Peyer's patch (tissue), 4 donors: ENCODE data around the gene TOMM22. TPM values are rescaled to one million over a fixed set of nuclear protein-coding genes. Genes with fewer than 3 reads are reported as not detected.

Experiments used
- DNase-seq, 3 donors: peaks; one replicate each; pipeline ENCODE4 v3.0.0-alpha.2; 2017 to 2019
- H3K27ac ChIP-seq, 4 donors: fragments of 200-600 bp; sonication (generic); one replicate each; pipeline ENCODE4 v1.5.1; 2016 to 2019
- H3K27me3 ChIP-seq, 2 donors: fragments of 200-600 bp; sonication (generic); one replicate each; pipeline ENCODE4 v1.5.1; 2019
- H3K36me3 ChIP-seq, 3 donors: fragments of 200-600 bp; sonication (generic); one replicate each; pipeline ENCODE4 v1.5.1; 2016 to 2019
- H3K4me1 ChIP-seq, 4 donors: fragments of 200-600 bp; sonication (generic); one replicate each; pipeline ENCODE4 v1.5.1; 2016 to 2019
- H3K4me3 ChIP-seq, 4 donors: fragments of 200-600 bp; sonication (generic); 1 replicate in 3 of 4; 2 replicates in 1 of 4; pipeline ENCODE4 v1.5.1; 2016 to 2019; ENCODE audit warnings: mild to moderate bottlenecking in 1 of 4
- H3K9me3 ChIP-seq, 4 donors: fragments of 200-600 bp; sonication (generic); one replicate each; pipeline ENCODE4 v1.5.1; 2016 to 2019; ENCODE audit warnings: mild to moderate bottlenecking in 1 of 4
- POLR2A ChIP-seq, 2 donors: fragments of 450-650 bp; IDR thresholded peaks; one replicate each; pipeline ENCODE4 v1.5.1; 2017; ENCODE audit warnings: antibody characterized with exemption in 2 of 2, mild to moderate bottlenecking in 2 of 2, moderate library complexity in 2 of 2
- total RNA-seq, 4 donors: library from RNA; depleted of rRNA; stranded (reverse); fragments of >200 nt; gene quantifications; one replicate each; pipeline ENCODE4 v1.1.0, GENCODE V29; 2016
- TF ChIP-seq, protein P1 (sequence below), 6 experiments: fragments of 450-650 bp in 4 of 6; fragments of 200-600 bp in 2 of 6; sonication (generic) in 1 of 6; IDR thresholded peaks; one replicate each; pipeline ENCODE4 v1.5.1; 2017 to 2019; ENCODE audit warnings: antibody characterized with exemption in 6 of 6, mild to moderate bottlenecking in 3 of 6, moderate library complexity in 1 of 6

TOMM22 gene
- total RNA-seq, 4 donors from 2014 or later, result 19.6 to 35.5 (median 28.9) TPM

DNA sequence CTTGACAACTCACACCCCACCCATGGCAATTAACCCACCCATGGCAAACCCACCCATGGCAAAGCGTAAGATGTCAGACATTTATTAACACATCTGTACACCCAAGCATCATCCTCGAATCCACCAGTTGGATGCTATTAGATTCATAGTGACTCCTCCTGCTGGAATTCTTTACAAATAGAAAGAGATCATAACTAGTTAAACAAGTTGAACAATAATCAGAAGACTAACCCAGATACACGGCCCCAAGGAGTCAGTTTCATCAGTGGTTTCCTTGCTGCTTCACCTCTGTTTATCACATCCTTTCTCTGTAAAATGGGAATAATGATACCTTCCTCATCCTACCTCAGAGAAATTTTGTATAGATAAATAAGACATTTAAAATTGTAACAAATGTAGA, 29.1 kb downstream of the TOMM22 start:
- no peak for DNase-seq
- no peaks in the 10 kb centered on the region for H3K9me3 ChIP-seq
- no peak overlapping the region for H3K27ac ChIP-seq
- no peak overlapping the region for H3K4me3 ChIP-seq
- no peaks in the 10 kb centered on the region for H3K27me3 ChIP-seq
- TF ChIP-seq, protein P1, sequence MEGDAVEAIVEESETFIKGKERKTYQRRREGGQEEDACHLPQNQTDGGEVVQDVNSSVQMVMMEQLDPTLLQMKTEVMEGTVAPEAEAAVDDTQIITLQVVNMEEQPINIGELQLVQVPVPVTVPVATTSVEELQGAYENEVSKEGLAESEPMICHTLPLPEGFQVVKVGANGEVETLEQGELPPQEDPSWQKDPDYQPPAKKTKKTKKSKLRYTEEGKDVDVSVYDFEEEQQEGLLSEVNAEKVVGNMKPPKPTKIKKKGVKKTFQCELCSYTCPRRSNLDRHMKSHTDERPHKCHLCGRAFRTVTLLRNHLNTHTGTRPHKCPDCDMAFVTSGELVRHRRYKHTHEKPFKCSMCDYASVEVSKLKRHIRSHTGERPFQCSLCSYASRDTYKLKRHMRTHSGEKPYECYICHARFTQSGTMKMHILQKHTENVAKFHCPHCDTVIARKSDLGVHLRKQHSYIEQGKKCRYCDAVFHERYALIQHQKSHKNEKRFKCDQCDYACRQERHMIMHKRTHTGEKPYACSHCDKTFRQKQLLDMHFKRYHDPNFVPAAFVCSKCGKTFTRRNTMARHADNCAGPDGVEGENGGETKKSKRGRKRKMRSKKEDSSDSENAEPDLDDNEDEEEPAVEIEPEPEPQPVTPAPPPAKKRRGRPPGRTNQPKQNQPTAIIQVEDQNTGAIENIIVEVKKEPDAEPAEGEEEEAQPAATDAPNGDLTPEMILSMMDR (IDR thresholded peaks at IDR 0.05), result no peak
- no peak for TF ChIP-seq POLR2A (IDR thresholded peaks at IDR 0.05)
- H3K4me1 ChIP-seq, result peaks cover 0 to 36% (median 10%) of the 10 kb centered on the region in 4 donors
- peaks cover 0 to 14% (median 0%) of the 10 kb centered on the region in 3 donors for H3K36me3 ChIP-seq

DNA sequence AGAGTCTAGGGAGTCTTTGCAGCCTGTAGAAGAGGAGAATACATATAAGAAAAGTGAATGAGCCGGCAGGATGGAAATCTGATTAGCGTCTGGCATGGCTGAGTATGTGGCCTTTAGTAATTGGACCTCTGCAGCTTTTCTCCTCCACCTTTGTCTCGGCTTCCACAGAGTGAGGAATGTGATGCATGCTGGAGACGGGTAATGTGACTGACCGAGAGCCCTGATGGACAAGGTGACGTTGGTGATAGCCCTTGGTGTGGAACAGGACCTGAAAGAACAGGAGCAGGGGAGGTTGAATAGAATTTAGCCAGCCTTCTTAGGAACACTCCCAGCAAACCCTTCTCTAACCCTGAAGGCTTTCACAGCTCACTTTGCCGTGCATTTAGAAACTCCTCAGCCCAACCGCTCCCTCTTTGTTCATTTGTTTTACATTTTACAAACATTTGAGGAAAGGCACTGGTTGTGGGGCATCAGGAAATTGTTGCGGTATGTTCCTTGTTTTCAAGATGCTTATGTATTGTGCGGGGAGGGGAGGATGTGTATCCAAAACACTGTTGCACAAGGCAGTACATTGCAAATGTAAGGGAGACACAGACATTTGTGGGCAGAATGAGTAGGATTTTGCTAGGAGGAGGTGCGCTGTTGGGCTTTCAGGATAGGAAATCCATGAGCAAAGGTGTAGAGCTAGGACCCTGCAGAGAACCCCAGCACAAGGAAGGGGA, 30.9 kb downstream of the TOMM22 start:
- H3K27me3 ChIP-seq, result no peaks in the 10 kb centered on the region
- DNase-seq, result no peak
- H3K4me3 ChIP-seq, result no peak overlapping the region
- H3K9me3 ChIP-seq, result no peaks in the 10 kb centered on the region
- TF ChIP-seq, protein P1 (IDR thresholded peaks at IDR 0.05), result no peak
- TF ChIP-seq POLR2A (IDR thresholded peaks at IDR 0.05), result no peak
- H3K27ac ChIP-seq, result no peak overlapping the region
- peaks cover 0 to 32% (median 0%) of the 10 kb centered on the region in 3 donors for H3K36me3 ChIP-seq
- peaks cover 0 to 26% (median 9%) of the 10 kb centered on the region in 4 donors for H3K4me1 ChIP-seq

DNA sequence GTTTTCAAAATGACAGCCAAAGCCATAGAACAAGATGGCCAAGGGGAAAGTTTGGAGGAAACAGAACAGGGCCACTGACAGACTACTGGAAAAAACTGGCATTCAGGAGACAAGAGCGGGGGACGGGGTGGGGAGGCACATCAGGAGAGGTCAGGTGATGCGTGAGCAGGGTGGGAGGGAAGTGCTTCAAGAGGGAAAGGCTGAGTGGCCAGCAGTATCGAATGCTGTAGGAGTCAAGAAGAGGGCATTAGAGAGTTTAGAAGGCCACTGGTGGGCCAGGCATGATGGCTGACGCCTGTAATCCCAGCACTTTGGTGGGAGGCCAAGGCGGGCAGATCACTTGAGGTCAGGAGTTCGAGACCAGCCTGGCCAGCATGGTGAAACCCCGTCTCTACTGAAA, 32.2 kb downstream of the TOMM22 start:
- H3K4me1 ChIP-seq, result peaks cover 0 to 13% (median 3%) of the 10 kb centered on the region in 4 donors

DNA sequence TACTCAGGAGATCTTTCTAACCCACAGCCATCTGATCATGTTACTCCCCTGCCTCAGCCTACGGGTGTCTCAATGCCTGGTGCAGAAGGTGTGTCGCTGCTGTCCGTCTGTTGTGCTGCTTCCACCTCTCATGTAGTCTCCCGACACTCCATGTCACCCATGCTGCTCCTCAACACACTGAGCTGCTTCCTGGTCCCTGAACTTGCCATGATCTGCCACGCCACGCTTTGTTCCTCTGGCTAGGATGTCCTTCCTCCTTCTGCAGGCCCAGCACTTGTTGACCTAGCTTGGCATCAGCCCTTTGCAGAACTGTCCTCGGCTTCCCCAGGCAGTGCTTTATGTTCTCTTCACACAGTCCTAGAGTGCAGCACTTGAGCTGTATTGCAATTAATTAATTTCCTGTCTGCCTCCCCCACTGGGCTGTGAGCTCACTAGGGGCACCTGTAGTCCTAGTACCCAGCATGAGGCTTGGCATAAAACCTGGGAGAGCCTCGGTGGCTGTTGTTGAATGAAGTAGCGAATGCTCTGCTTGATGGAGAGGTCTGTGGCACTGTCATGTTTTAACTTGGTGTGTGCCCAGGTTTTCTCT, 33.5 kb downstream of the TOMM22 start:
- Histone ChIP-seq H3K9me3 (no peaks in the 10 kb centered on the region), H3K4me1 (peaks cover 0 to 8% (median 0%) of the 10 kb centered on the region in 4 donors), H3K27ac (no peak overlapping the region), H3K36me3 (peaks cover 0 to 29% (median 0%) of the 10 kb centered on the region in 3 donors), H3K4me3 (no peak overlapping the region), H3K27me3 (no peaks in the 10 kb centered on the region)
- DNase-seq, result no peak
- no peak for TF ChIP-seq POLR2A (IDR thresholded peaks at IDR 0.05)
- TF ChIP-seq, protein P1 (IDR thresholded peaks at IDR 0.05), result no peak

More for the DNA sequence above, 32.2 kb downstream of the TOMM22 start:
- no peaks in the 10 kb centered on the region for H3K9me3 ChIP-seq
- peaks cover 0 to 36% (median 0%) of the 10 kb centered on the region in 3 donors for H3K36me3 ChIP-seq
- TF ChIP-seq, protein P1 (IDR thresholded peaks at IDR 0.05), result no peak
- TF ChIP-seq POLR2A (IDR thresholded peaks at IDR 0.05), result no peak
- H3K4me3 ChIP-seq, result no peak overlapping the region
- no peak for DNase-seq
- no peak overlapping the region for H3K27ac ChIP-seq
- no peaks in the 10 kb centered on the region for H3K27me3 ChIP-seq

DNA sequence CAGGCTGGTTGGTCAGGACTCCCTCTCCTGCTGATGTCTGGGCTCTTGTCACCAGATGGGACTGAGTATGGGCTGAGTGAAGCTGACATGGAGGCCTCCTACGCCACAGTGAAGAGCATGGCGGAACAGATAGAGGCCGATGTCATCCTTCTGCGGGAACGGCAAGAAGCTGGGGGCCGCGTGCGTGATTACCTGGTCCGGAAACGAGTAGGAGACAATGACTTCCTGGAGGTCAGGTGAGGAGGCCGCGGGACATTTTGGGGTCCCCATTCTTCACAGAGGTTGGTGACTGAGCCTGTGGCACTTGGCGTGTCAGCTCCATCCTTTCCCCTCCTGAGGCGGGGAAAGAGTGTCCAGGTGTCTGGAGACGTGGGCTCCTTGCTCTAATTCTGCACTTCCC, 34.1 kb downstream of the TOMM22 start:
- peaks cover 0 to 8% (median 0%) of the 10 kb centered on the region in 4 donors for H3K4me1 ChIP-seq
- H3K27ac ChIP-seq, result no peak overlapping the region
- H3K9me3 ChIP-seq, result no peaks in the 10 kb centered on the region
- TF ChIP-seq POLR2A (IDR thresholded peaks at IDR 0.05), result no peak
- TF ChIP-seq, protein P1 (IDR thresholded peaks at IDR 0.05), result no peak
- no peaks in the 10 kb centered on the region for H3K27me3 ChIP-seq
- peaks cover 0 to 31% (median 0%) of the 10 kb centered on the region in 3 donors for H3K36me3 ChIP-seq
- DNase-seq, result no peak
- no peak overlapping the region for H3K4me3 ChIP-seq
